A549 (cell line): ENCODE data around the gene CXXC5. TPM values are rescaled to one million over a fixed set of nuclear protein-coding genes. Genes with fewer than 3 reads are reported as not detected.
A peak's percentile ranks its signal among the peaks of the same experiment; 100 is the strongest.

Experiments
- ATAC-seq, 2 experiments: fragments of 200-7000 bp in 1 of 2; fragments of >200 bp in 1 of 2; cut with Nextera tagmentation in 1 of 2; cut with Tn5 transposase in 1 of 2; 3 replicates each; pipeline versions ENCODE4 v1.8.0 to v1.9.1; 2018 to 2020; ENCODE audit warnings: mild to moderate bottlenecking in 1 of 2, moderate library complexity in 1 of 2
- CTCF ChIA-PET: fragments of 300-600 bp; sonication (Branson Sonifier 250); formaldehyde crosslinking; extraction: SDS; loops from one replicate; lab custom pipeline; 2021; ENCODE audit warnings: antibody characterized with exemption, inconsistent platforms; lab: Yijun Ruan, JAX
- POLR2A ChIA-PET: fragments of 350-600 bp; formaldehyde crosslinking; extraction: SDS; loops from one replicate; lab custom pipeline; 2021; ENCODE audit warnings: antibody characterized with exemption, inconsistent platforms; lab: Yijun Ruan, JAX
- DNase-seq, 2 experiments: peaks; one replicate each; pipeline versions ENCODE4 v3.0.0 to v3.0.0-alpha.2; 2011 to 2016; ENCODE audit warnings: low read depth in 1 of 2, low spot score in 1 of 2
- FAIRE-seq: peaks from 2 replicates; lab custom pipeline; 2011; peaks lifted over from hg19 to GRCh38; lab: Jason Lieb, UNC
- H3K27ac ChIP-seq, 2 experiments: fragments of >200 bp; sonication (Bioruptor Twin); formaldehyde crosslinking; 3 replicates each; pipeline ENCODE4 v1.5.1; 2016 to 2017
- H3K4me1 ChIP-seq: fragments of >200 bp; sonication (Bioruptor Twin); formaldehyde crosslinking; 3 replicates; pipeline ENCODE4 v1.6.1; 2016
- H3K4me2 ChIP-seq: fragments of >200 bp; sonication (Bioruptor Twin); formaldehyde crosslinking; 3 replicates; pipeline ENCODE4 v1.6.1; 2016
- H3K4me3 ChIP-seq: fragments of >200 bp; sonication (Bioruptor Twin); formaldehyde crosslinking; 3 replicates; pipeline ENCODE4 v1.5.1; 2016
- H3K9me3 ChIP-seq: fragments of >200 bp; sonication (Bioruptor Twin); formaldehyde crosslinking; 3 replicates; pipeline ENCODE4 v1.6.1; 2016
- BCL3 ChIP-seq: fragments of >200 bp; sonication (Bioruptor Twin); formaldehyde crosslinking; IDR thresholded peaks from 3 replicates; pipeline ENCODE4 v1.6.1; 2016
- BHLHE40 ChIP-seq: IDR thresholded peaks from 2 replicates; pipeline ENCODE4 v1.6.1; 2012; ENCODE audit warnings: low read depth, low read length, inconsistent platforms
- CBX8 ChIP-seq: fragments of 200-600 bp; sonication (generic); IDR thresholded peaks from 2 replicates; pipeline ENCODE4 v1.6.1; 2016
- CEBPB ChIP-seq, 2 experiments: fragments of >200 bp in 1 of 2; sonication (Bioruptor Twin) in 1 of 2; formaldehyde crosslinking in 1 of 2; IDR thresholded peaks; 2 replicates each; pipeline ENCODE4 v1.6.1; 2012 to 2016
- EHMT2 ChIP-seq: fragments of 200-600 bp; sonication (generic); IDR thresholded peaks from 2 replicates; pipeline ENCODE4 v1.6.1; 2016; ENCODE audit warnings: antibody characterized with exemption, low read depth, mild to moderate bottlenecking, moderate library complexity
- ESRRA ChIP-seq: fragments of 150-350 bp; IDR thresholded peaks from 2 replicates; pipeline ENCODE4 v1.6.1; 2014; ENCODE audit warnings: mild to moderate bottlenecking, low read length, borderline replicate concordance
- FOSL2 ChIP-seq, 2 experiments: fragments of 450-650 bp in 1 of 2; fragments of >200 bp in 1 of 2; sonication (Bioruptor Twin) in 1 of 2; formaldehyde crosslinking; IDR thresholded peaks; 2 replicates each; pipeline versions ENCODE4 v1.5.0 to v1.6.1; 2016 to 2020; ENCODE audit warnings: mild to moderate bottlenecking in 1 of 2, moderate library complexity in 1 of 2
- FOXS1 ChIP-seq: fragments of 250-450 bp; sonication (Bioruptor Pico); IDR thresholded peaks from 2 replicates; pipeline ENCODE4 v1.5.0; 2020; ENCODE audit warnings: mild to moderate bottlenecking, moderate library complexity
- HEYL ChIP-seq: fragments of 250-450 bp; sonication (Bioruptor Pico); IDR thresholded peaks from 2 replicates; pipeline ENCODE4 v1.8.0; 2021; ENCODE audit warnings: mild to moderate bottlenecking, moderate library complexity
- HOXA7 ChIP-seq: fragments of 250-450 bp; sonication (Bioruptor Pico); IDR thresholded peaks from 2 replicates; pipeline ENCODE4 v1.5.0; 2020; ENCODE audit warnings: mild to moderate bottlenecking, moderate library complexity
- JUNB ChIP-seq: fragments of >200 bp; sonication (Bioruptor Twin); formaldehyde crosslinking; IDR thresholded peaks from 2 replicates; pipeline ENCODE4 v1.6.1; 2016
- KDM1A ChIP-seq: fragments of 200-600 bp; sonication (generic); IDR thresholded peaks from 2 replicates; pipeline ENCODE4 v1.6.1; 2016; ENCODE audit warnings: low read depth, mild to moderate bottlenecking
- KDM5A ChIP-seq: fragments of 200-600 bp; sonication (generic); IDR thresholded peaks from 2 replicates; pipeline ENCODE4 v1.6.1; 2016; ENCODE audit warnings: antibody characterized with exemption, mild to moderate bottlenecking
- MAFK ChIP-seq: fragments of 450-650 bp; IDR thresholded peaks from 2 replicates; pipeline ENCODE4 v1.6.1; 2014; ENCODE audit not compliant: partially characterized antibody
- MAZ ChIP-seq: fragments of 150-350 bp; IDR thresholded peaks from 2 replicates; pipeline ENCODE4 v1.6.1; 2014; ENCODE audit warnings: antibody characterized with exemption, low read depth, low read length, borderline replicate concordance
- PHF8 ChIP-seq: fragments of 200-600 bp; sonication (generic); IDR thresholded peaks from 2 replicates; pipeline ENCODE4 v1.6.1; 2016; ENCODE audit warnings: low read depth, mild to moderate bottlenecking, antibody characterized with exemption, moderate library complexity, borderline replicate concordance
- POLR2AphosphoS2 ChIP-seq: conservative IDR thresholded peaks from 2 replicates; pipeline ENCODE4 v1.6.1; 2012; ENCODE audit warnings: low read length, improper control_type of control experiment, inconsistent platforms
- RFX5 ChIP-seq: fragments of 450-650 bp; IDR thresholded peaks from 2 replicates; pipeline ENCODE4 v1.7.1; 2014; ENCODE audit warnings: antibody characterized with exemption, mild to moderate bottlenecking, moderate library complexity
- SMC3 ChIP-seq: fragments of >200 bp; sonication (Bioruptor Twin); formaldehyde crosslinking; IDR thresholded peaks from 3 replicates; pipeline ENCODE4 v1.6.1; 2018; ENCODE audit warnings: inconsistent platforms
- SREBF2 ChIP-seq: fragments of 450-650 bp; IDR thresholded peaks from 2 replicates; pipeline ENCODE4 v1.6.1; 2014; ENCODE audit warnings: mild to moderate bottlenecking, moderate library complexity
- TP53 ChIP-seq: fragments of 250-450 bp; sonication (Bioruptor Pico); IDR thresholded peaks from 2 replicates; pipeline ENCODE4 v1.5.0; 2021; ENCODE audit warnings: mild to moderate bottlenecking, moderate library complexity
- USF2 ChIP-seq: fragments of 450-650 bp; IDR thresholded peaks from 2 replicates; pipeline ENCODE4 v1.6.1; 2014; ENCODE audit warnings: antibody characterized with exemption
- ZSCAN20 ChIP-seq: fragments of 250-450 bp; sonication (Bioruptor Pico); IDR thresholded peaks from 2 replicates; pipeline ENCODE4 v1.8.0; 2022; ENCODE audit warnings: mild to moderate bottlenecking, moderate library complexity
- whole genome bisulfite sequencing: methylation state at CpG from one replicate; pipeline ENCODE4 v1.1.6; 2017; ENCODE audit errors: missing lambda C conversion rate; 5-methylcytosine and 5-hydroxymethylcytosine counted together
- polyA plus RNA-seq, 4 experiments: library from polyadenylated mRNA; depleted of rRNA in 3 of 4; stranded (reverse); fragments of >200 nt; fragmentation: RNase III in 1 of 4; extraction: RNeasy Plus Mini Kit Qiagen cat#74134 plus additional on column Dnase treatment in 1 of 4; gene quantifications; 2 replicates in 3 of 4; 3 replicates in 1 of 4; pipeline ENCODE4 v1.2.3, GENCODE V29; 2011 to 2017
- TF ChIP-seq, protein P1 (sequence below): fragments of 150-350 bp; IDR thresholded peaks from 2 replicates; pipeline ENCODE4 v1.6.1; 2014; ENCODE audit warnings: low read depth, mild to moderate bottlenecking, low read length

Gene CXXC5
- polyA plus RNA-seq, 2 of the 4 experiments (the other 2 are of a cell fraction) = 18.1 to 32.5 TPM

DNA sequence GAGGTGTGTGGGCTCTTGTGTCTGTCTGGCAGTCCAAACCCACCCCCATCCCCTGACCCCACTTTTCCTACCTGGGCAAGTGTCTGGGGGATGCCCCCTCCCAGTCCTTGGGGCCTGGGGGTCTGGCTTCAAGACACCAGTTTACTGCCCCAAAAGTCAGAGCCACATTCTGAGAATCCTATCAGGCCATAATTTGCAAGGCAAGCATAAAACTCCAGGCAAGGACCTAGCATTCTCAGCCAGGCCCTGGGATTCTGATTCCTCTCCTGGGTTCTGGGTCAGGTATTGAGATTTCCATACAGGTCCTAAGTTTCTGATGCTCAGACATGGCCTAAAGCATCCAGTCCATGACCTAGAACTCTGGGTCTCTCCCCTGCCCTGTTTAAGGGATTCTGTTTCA lies 33.3 kb downstream of the CXXC5 start:
- H3K4me1 ChIP-seq = peaks cover 13% of the 10 kb centered on the region
- POLR2A ChIA-PET = no interaction called here
- H3K4me3 ChIP-seq = no peak overlapping the region
- no peak for DNase-seq
- no peak overlapping the region for H3K27ac ChIP-seq
- CTCF ChIA-PET = interaction anchor here (1.6 to 2.2 kb wide), 2 partner anchors 10 to 48 kb away, joined by 6 read pairs; no protein-coding TSS in a partner anchor
- H3K9me3 ChIP-seq = no peaks in the 10 kb centered on the region
- no peak for ATAC-seq
- H3K4me2 ChIP-seq = no peak overlapping the region
- no peak for FAIRE-seq
- TF ChIP-seq MAFK (peak; percentile 89), EHMT2 (no peak)

GRCh38 chr5:139682016-139682975 lies 34.1 kb downstream of the CXXC5 start:
- no peak for FAIRE-seq
- peaks cover 22% of the 10 kb centered on the region for H3K4me1 ChIP-seq

GRCh38 chr5:139683295-139684271 lies 35.4 kb downstream of the CXXC5 start:
- ChIA-PET CTCF (interaction anchor here (0.9 to 3.2 kb wide), 9 partner anchors 8 to 86 kb away, joined by 3 to 32 read pairs (median 5); no protein-coding TSS in a partner anchor), POLR2A (no interaction called here)
- Histone ChIP-seq H3K27ac (peak overlapping the region in 1 of 2 experiments; percentile 17; a peak in 1 of 6 replicates), H3K4me1 (peaks cover 22% of the 10 kb centered on the region), H3K9me3 (no peaks in the 10 kb centered on the region), H3K4me2 (no peak overlapping the region), H3K4me3 (no peak overlapping the region)
- DNase-seq (no peak), FAIRE-seq (no peak), ATAC-seq (no peak)
- 75% methylated on average over 20 of the region's 20 CpGs for WGBS
- no peak for TF ChIP-seq BHLHE40
- no peak for TF ChIP-seq BCL3
- TF ChIP-seq HOXA7 = no peak
- TF ChIP-seq USF2 = no peak
- no peak for TF ChIP-seq JUNB
- no peak for TF ChIP-seq HEYL (CRISPR knock-in tag)

More at GRCh38 chr5:139682016-139682975, 34.1 kb downstream of the CXXC5 start:
- Histone ChIP-seq H3K27ac (no peak overlapping the region), H3K4me3 (no peak overlapping the region), H3K4me2 (no peak overlapping the region), H3K9me3 (no peaks in the 10 kb centered on the region)
- ChIA-PET CTCF (interaction anchor here (0.5 to 2.2 kb wide), 3 partner anchors 8 to 49 kb away, joined by 4 to 6 read pairs (median 6); no protein-coding TSS in a partner anchor), POLR2A (no interaction called here)
- DNase-seq = no peak
- no peak for ATAC-seq
- 92% methylated on average over 28 of the region's 29 CpGs for WGBS
- TF ChIP-seq TP53 (CRISPR knock-in tag) = no peak
- TF ChIP-seq POLR2AphosphoS2 = no peak
- no peak for TF ChIP-seq PHF8
- TF ChIP-seq MAZ = no peak
- no peak for TF ChIP-seq KDM5A
- TF ChIP-seq CBX8 = no peak
- no peak for TF ChIP-seq CEBPB (IDR thresholded peaks at IDR 0.05)
- TF ChIP-seq RFX5 = no peak
- no peak for TF ChIP-seq SREBF2
- TF ChIP-seq FOXS1 (CRISPR knock-in tag) = no peak
- TF ChIP-seq, protein P1, sequence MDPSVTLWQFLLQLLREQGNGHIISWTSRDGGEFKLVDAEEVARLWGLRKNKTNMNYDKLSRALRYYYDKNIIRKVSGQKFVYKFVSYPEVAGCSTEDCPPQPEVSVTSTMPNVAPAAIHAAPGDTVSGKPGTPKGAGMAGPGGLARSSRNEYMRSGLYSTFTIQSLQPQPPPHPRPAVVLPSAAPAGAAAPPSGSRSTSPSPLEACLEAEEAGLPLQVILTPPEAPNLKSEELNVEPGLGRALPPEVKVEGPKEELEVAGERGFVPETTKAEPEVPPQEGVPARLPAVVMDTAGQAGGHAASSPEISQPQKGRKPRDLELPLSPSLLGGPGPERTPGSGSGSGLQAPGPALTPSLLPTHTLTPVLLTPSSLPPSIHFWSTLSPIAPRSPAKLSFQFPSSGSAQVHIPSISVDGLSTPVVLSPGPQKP = no peak
- no peak for TF ChIP-seq SMC3
- no peak for TF ChIP-seq ESRRA
- TF ChIP-seq MAFK = no peak
- TF ChIP-seq FOSL2 (IDR thresholded peaks at IDR 0.05) = no peak
- TF ChIP-seq FOSL2 (CRISPR knock-in tag; IDR thresholded peaks at IDR 0.05) = no peak
- no peak for TF ChIP-seq HEYL (CRISPR knock-in tag)
- no peak for TF ChIP-seq ZSCAN20
- TF ChIP-seq KDM1A = no peak
